ENCODE results near the gene ACBD6. TPM values are rescaled to one million over a fixed set of nuclear protein-coding genes. Genes with fewer than 3 reads are reported as not detected.

ACBD6 gene
- total and polyA plus RNA-seq, 2 experiments from 2014 or later, result 27.3 to 44.2 TPM

- Histone ChIP-seq H3K27me3 (replicated peaks; ENCODE audit: insufficient read depth) (no peaks in the 10 kb centered on the region), H3K4me2 (ENCODE audit: unreplicated experiment) (no peak overlapping the region), H3K9me2 (ENCODE audit: insufficient read depth) (no peaks in the 10 kb centered on the region), H4K20me1 (ENCODE audit: insufficient read depth) (no peaks in the 10 kb centered on the region), H3K9ac (no peak overlapping the region), H3K79me2 (ENCODE audit: insufficient read depth) (no peaks in the 10 kb centered on the region), H3F3A (ENCODE audit: insufficient read depth) (no peaks in the 10 kb centered on the region), H3K4me3 (no peak overlapping the region), H2AFZ (no peak overlapping the region), H3K36me3 (ENCODE audit: low read depth) (no peaks in the 10 kb centered on the region), H3K27ac (no peak overlapping the region), H3K9me3 (ENCODE audit: low read depth) (no peaks in the 10 kb centered on the region), H3K4me1 (ENCODE audit: insufficient read depth) (no peaks in the 10 kb centered on the region)
- no peak for DNase-seq
- in situ Hi-C loops (cut with MboI), result no loop called here
- 85 to 88% methylated on average over 4 of the region's 4 CpGs for WGBS, 2 experiments (ENCODE audit: low coverage in 1 of 2, low lambda C conversion rate in 2 of 2, missing lambda C conversion rate in 2 of 2)
- TF ChIP-seq EZH2phosphoT487 (IDR thresholded peaks at IDR 0.05; ENCODE audit: insufficient read depth, low read depth) (no peak), EZH2 (IDR thresholded peaks at IDR 0.05; ENCODE audit: insufficient read depth, poor library complexity, severe bottlenecking) (no peak)
These were observed 150.4 kb downstream of the ACBD6 start for GRCh38 chr1:180352021-180352420.

GRCh38 chr1:180345148-180345547, 157.2 kb downstream of the ACBD6 start:
- no peak overlapping the region for H3K4me3 ChIP-seq
- no peaks in the 10 kb centered on the region for H3K4me1 ChIP-seq (ENCODE audit: insufficient read depth)
- no peaks in the 10 kb centered on the region for H3K9me3 ChIP-seq (ENCODE audit: low read depth)
- TF ChIP-seq EZH2phosphoT487 (IDR thresholded peaks at IDR 0.05; ENCODE audit: insufficient read depth, low read depth) (no peak), EZH2 (IDR thresholded peaks at IDR 0.05; ENCODE audit: insufficient read depth, poor library complexity, severe bottlenecking) (no peak)
- H3K9ac ChIP-seq, result no peak overlapping the region
- no peaks in the 10 kb centered on the region for H3K36me3 ChIP-seq (ENCODE audit: low read depth)
- in situ Hi-C loops (cut with MboI), result no loop called here
- H3K4me2 ChIP-seq (ENCODE audit: unreplicated experiment), result no peak overlapping the region
- H3K79me2 ChIP-seq (ENCODE audit: insufficient read depth), result no peaks in the 10 kb centered on the region
- peaks cover 6% of the 10 kb centered on the region; the same call in 1 of the 2 replicates for H3K9me2 ChIP-seq (ENCODE audit: insufficient read depth)
- H4K20me1 ChIP-seq (ENCODE audit: insufficient read depth), result no peaks in the 10 kb centered on the region
- H3K27me3 ChIP-seq (replicated peaks; ENCODE audit: insufficient read depth), result no peaks in the 10 kb centered on the region
- no peak overlapping the region for H2AFZ ChIP-seq
- no peak for DNase-seq
- H3K27ac ChIP-seq, result no peak overlapping the region
- H3F3A ChIP-seq (ENCODE audit: insufficient read depth), result no peaks in the 10 kb centered on the region

- H3K9me2 ChIP-seq (ENCODE audit: insufficient read depth), result peaks cover 6% of the 10 kb centered on the region; the same call in 1 of the 2 replicates
- H3K27ac ChIP-seq, result no peak overlapping the region
- WGBS, 2 experiments (ENCODE audit: low coverage in 1 of 2, low lambda C conversion rate in 2 of 2, missing lambda C conversion rate in 2 of 2), result 97 to 100% methylated on average over 1 of the region's 1 CpG
- H3K9ac ChIP-seq, result no peak overlapping the region
- H3K4me1 ChIP-seq (ENCODE audit: insufficient read depth), result no peaks in the 10 kb centered on the region
- H3K36me3 ChIP-seq (ENCODE audit: low read depth), result no peaks in the 10 kb centered on the region
- H3K27me3 ChIP-seq (replicated peaks; ENCODE audit: insufficient read depth), result no peaks in the 10 kb centered on the region
- H3K9me3 ChIP-seq (ENCODE audit: low read depth), result no peaks in the 10 kb centered on the region
- no peaks in the 10 kb centered on the region for H4K20me1 ChIP-seq (ENCODE audit: insufficient read depth)
- no peak for TF ChIP-seq EZH2phosphoT487 (IDR thresholded peaks at IDR 0.05; ENCODE audit: insufficient read depth, low read depth)
- TF ChIP-seq EZH2 (IDR thresholded peaks at IDR 0.05; ENCODE audit: insufficient read depth, poor library complexity, severe bottlenecking), result no peak
- no peak overlapping the region for H2AFZ ChIP-seq
- DNase-seq, result peak; percentile 42
- H3K79me2 ChIP-seq (ENCODE audit: insufficient read depth), result no peaks in the 10 kb centered on the region
- in situ Hi-C loops (cut with MboI), result no loop called here
- no peaks in the 10 kb centered on the region for H3F3A ChIP-seq (ENCODE audit: insufficient read depth)
- no peak overlapping the region for H3K4me3 ChIP-seq
- H3K4me2 ChIP-seq (ENCODE audit: unreplicated experiment), result no peak overlapping the region
These were observed 158.2 kb downstream of the ACBD6 start for GRCh38 chr1:180343921-180344769.

- Histone ChIP-seq H3K9ac (no peak overlapping the region), H3F3A (ENCODE audit: insufficient read depth) (no peaks in the 10 kb centered on the region), H3K27ac (no peak overlapping the region), H3K9me2 (ENCODE audit: insufficient read depth) (no peaks in the 10 kb centered on the region), H3K4me2 (ENCODE audit: unreplicated experiment) (no peak overlapping the region), H3K4me3 (no peak overlapping the region), H4K20me1 (ENCODE audit: insufficient read depth) (no peaks in the 10 kb centered on the region), H3K27me3 (replicated peaks; ENCODE audit: insufficient read depth) (no peaks in the 10 kb centered on the region), H3K9me3 (ENCODE audit: low read depth) (no peaks in the 10 kb centered on the region), H2AFZ (no peak overlapping the region), H3K36me3 (ENCODE audit: low read depth) (no peaks in the 10 kb centered on the region), H3K79me2 (ENCODE audit: insufficient read depth) (peaks cover 11% of the 10 kb centered on the region), H3K4me1 (ENCODE audit: insufficient read depth) (no peaks in the 10 kb centered on the region)
- WGBS, 2 experiments (ENCODE audit: low coverage in 1 of 2, low lambda C conversion rate in 2 of 2, missing lambda C conversion rate in 2 of 2), result 98 to 100% methylated on average over 6 of the region's 6 CpGs
- DNase-seq, result no peak
- TF ChIP-seq EZH2 (IDR thresholded peaks at IDR 0.05; ENCODE audit: insufficient read depth, poor library complexity, severe bottlenecking) (no peak), EZH2phosphoT487 (IDR thresholded peaks at IDR 0.05; ENCODE audit: insufficient read depth, low read depth) (no peak)
- in situ Hi-C loops (cut with MboI), result no loop called here
These were observed 175.3 kb downstream of the ACBD6 start for GRCh38 chr1:180327089-180327488.

Data from GM23248 (cell line).